Superior temporal gyrus (tissue), 1 donor: ENCODE results near the gene MYH13.

Experiments used
- DNase-seq: peaks from one replicate; pipeline ENCODE4 v3.0.0-alpha.2; 2016; ENCODE audit errors: extremely low spot score

The MYH13 gene

DNA sequence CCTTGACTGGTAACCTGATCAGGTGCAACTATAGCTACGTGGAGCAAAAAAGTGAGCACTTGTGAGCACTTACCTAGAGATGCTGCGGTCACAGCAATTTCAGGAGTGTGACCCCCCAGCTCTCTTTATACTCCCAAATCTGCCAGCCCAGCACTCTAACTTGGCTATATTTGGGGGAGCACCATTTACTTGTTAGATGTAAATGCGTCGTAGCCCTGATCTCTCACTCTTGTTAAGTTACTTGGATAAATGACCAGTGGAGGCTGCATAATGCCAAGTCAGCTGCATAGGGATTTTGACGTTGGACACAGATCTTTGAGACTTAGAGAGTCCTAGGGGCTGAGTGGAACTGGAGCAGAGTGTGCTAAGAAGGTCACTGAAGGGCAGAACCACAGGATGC is at the start of gene MYH13:
Gene MYH13, minus strand, starts transcription at position 101 of the 400 bp plus-strand sequence. CDS start 8,476 bp downstream, outside the sequence.
- DNase-seq = no peak

DNA sequence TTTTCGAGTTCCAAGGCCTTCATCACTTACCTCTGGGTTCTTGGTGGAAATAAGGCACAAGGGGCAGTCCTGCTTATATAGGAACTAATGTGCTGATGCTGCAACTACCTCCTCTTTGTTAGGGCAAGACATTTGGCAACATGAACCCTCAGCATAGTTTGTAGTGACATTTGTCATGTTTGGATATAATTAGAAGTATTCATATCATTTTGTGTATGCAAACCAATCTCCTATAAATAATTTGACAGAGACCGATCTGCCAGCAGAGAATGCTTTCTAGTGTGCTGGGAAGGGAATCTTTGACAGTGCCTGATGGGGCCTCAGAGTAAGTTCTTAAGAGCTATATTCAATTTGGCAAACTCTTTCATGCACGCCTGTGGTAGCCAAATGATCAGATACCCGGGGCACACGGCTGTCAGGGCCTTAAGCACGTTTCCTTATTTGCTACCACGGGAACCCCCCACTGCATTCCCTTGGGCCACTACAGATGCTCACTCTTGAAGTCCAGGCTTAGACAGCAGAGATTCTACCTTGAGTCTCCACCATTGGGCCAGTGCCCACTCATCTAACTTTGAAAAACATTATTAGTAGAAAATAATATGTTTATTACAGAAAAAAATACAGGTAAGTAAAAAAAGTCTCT is 49.2 kb upstream of the MYH13 start, which contains the start of gene MYH8:
Gene MYH8, minus strand, starts transcription at position 51 of the 643 bp plus-strand sequence. CDS start 1,723 bp downstream, outside the sequence.
- DNase-seq = no peak

DNA sequence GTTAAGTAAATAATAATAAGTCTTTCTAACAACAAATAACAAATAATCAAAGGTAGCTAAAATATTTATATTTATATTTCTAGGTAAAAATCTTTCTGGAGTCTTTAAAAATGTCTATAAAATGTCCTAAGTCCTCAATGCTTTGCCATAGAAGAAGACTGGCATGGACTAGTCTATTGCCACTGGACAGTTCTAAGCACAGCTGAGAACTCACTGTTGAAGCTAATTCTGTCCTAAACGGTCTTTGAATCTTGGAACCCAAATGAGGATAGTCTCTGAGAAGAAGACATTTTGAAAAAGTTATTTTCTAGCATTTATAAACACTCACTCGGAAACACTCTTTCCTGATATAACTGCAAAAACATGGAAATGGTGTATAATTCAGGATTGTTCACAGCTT is 48.4 kb upstream of the MYH13 start:
- no peak for DNase-seq

DNA sequence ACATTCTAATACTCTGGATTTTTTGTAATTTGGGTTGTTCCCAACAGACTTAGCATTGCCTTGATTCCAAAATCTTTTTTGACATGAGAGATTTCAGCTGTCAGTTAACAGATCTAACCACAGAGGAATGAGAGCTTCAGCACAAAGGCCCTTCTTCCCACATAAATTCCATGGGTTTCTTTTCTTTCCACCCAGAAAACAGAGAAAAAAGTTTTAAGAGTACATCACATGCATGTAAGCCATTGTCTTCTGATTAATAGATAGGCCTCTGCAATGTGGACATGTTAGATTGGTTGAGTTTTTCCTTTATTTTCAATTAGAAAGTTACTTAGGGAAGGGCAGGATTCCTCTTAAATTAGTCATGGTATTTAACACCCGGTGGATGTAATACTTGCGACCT is 48.0 kb upstream of the MYH13 start:
- no peak for DNase-seq

DNA sequence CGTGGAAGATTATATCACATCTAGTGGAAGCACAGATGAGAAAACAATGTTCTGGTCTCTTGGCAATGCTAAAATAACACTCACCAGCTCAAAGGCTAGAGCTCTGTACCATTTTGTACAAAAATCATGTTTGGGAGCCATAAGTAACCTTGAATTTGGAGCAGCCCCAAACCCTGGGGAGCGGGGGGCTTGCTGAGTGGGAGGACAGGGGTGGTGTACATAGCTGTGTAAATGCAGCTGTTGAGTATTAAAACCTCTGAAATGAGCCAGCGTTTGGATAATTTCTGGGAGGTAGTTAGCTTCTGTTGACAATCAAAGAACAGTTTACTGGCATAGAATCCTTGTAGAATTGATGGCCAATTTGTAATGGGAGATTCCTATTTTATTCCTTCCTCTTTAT is 44.6 kb upstream of the MYH13 start:
- no peak for DNase-seq

DNA sequence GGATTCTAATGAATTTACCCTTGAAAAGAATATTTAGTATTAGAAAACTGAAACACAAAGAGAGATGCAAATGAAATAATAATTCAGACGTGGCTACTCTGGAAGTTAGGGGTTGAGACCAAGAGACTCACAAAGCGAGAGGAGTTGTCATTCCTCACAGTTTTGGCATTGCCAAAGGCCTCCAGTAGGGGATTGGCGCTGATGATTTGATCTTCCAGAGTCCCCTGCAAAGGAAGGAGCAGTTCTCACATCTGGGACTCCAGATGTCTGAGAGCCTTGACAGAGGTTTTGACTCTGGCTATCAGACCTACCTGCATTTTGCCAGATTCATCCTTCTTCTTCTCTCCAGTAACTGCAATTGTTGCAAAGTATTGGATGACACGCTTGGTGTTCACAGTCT is 42.4 kb upstream of the MYH13 start:
- DNase-seq = no peak

DNA sequence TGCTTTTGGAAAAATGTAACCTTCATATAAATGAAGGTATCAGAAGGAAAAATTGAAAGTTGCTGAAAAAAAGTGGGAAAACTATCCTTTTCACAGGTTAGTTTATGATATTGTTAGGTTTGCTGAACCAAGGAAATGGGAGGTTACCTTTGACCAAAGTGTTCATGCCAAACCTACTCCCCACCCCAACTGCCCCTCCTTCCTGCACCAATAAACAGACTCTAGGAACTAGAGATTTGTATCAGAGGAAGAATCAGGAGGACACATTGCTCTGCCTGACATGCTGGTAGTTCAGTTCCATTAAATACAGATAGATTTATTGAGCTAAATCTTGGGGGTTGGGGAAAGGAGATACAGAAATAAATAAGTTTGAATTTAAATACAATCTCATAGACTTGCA is 30.8 kb upstream of the MYH13 start:
- DNase-seq = no peak

DNA sequence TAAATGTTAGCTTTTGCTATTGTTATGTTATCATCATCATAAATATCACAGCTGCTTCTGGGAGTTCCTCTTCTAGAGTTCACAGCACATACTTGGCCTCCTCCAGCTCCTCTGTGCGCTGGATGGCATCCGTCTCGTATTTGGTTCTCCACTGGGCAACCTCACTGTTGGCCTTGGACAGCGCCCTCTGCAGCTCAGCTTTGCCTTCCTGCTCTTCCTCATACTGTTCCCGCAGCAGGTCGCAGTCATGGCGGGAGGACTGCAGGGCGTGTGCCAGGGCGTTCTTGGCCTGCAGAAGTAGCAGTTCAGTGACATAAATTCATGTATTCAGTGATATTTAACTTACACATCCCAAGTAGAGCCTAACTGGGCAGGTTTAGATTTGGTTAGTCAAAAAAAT is 25.5 kb upstream of the MYH13 start:
- DNase-seq = no peak

DNA sequence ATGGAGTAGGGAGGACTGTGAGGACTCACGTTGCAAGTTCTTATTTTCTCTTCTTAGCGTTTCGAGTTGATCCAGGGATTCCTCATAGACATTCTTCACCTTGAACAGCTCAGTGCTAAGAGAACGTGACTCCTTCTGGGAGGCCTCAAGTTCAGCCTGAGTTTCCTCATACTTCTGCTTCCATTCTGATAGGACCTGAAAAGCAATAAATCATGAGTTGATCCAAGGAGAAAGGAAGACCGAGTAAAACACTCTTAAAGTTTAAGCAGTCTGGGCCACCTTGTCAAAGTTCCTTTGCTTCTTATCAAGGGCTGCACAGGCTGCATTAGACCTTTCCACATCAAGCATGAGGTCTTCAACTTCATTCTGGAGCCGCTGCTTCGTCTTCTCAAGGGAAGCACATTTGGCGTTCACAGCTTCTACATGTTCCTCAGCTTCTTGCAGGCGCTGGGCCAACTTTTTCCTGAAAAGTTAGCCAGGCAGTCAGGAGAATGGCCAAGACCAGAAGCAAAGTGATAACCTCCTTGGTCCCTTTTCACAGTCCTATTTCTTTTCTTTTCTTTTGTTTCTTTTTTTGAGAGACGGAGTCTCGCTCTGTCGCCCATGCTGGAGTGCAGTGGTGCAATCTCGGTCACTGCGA is 23.8 kb upstream of the MYH13 start:
- DNase-seq = no peak

DNA sequence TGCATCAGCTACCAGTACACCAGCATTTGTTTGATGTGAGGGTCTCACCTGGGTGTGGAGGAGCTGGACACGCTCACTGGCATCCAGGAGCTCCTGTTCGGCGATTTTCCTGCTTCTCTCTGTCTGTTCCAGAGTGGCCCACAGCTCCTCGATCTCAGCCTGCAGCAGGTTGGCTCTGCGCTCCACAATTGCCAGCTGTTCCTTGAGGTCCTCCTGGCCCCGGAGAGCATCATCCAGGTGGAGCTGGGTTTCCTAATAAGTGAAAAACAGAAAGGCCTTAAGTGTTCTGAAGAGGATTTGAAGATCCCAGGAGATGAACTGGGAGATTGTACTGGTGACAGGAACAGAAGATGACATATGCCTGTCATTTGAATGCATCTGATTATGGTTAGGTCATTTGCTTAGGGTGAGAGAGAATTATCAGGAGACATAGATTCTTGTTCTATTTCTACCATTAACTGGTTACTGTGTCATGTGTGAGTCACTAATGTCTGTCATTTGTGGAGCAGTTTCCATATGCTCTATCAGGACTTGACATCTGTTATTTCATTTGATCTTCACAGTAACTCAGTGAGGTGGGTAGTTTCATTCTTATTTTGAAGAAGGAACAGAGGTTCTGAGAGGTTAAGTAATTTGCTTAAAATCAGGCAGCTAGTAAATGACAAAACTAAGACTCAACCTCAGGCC is 21.5 kb upstream of the MYH13 start:
- no peak for DNase-seq

DNA sequence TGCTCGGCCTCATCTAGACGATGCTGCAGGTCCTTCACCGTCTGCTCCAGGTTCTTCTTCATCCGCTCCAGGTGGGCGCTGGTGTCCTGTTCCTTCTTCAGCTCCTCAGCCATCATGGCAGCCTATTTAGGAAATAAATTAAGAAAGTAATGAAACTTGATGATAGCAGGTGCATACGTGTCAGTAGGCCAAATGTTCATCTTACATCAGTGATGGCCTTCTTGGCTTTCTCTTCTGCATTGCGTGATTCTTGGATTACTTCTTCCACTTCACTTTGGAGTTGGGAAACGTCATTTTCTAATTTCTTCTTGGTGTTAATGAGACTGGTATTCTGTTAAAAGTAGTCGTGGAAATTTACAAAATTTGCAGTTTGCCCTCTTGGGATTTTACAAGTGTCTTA is 20.1 kb upstream of the MYH13 start:
- no peak for DNase-seq

DNA sequence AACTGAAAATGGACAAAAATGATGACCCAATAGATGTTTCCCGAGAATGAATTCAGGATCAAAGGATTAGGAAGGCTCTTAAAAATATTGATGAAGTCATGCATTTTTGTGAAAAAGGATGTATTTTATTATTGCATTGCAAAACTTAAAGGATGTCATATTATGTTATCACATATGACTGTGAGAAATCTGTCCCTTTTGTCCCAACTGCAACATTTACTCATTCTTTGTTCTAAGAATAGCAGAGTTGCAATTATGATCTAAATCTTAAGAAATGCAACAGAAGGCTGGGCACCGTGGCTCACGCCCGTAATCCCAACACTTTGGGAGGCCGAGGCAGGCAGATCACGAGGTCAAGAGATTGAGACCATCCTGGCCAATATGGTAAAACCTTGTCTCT is 13.1 kb upstream of the MYH13 start:
- DNase-seq = peak; percentile 15

DNA sequence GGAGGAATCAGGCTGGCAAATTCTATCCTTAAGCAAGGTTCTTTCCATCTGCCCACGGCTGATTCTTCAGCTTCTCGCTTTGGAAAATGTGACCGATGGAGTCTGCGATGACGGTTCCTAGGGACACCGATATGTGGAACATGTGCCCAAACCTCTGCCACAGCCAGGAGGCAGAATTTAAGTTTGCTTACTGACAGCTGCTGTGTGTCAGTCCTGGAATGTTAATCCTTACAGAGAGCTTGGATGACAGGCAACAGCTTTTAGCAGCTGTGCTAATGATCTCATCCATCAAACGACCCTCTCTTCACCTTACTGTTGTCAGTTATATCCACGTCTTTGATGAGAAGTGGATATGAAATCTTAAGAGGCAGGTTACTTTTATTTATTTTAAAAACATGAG is 11.4 kb upstream of the MYH13 start:
- DNase-seq = no peak

DNA sequence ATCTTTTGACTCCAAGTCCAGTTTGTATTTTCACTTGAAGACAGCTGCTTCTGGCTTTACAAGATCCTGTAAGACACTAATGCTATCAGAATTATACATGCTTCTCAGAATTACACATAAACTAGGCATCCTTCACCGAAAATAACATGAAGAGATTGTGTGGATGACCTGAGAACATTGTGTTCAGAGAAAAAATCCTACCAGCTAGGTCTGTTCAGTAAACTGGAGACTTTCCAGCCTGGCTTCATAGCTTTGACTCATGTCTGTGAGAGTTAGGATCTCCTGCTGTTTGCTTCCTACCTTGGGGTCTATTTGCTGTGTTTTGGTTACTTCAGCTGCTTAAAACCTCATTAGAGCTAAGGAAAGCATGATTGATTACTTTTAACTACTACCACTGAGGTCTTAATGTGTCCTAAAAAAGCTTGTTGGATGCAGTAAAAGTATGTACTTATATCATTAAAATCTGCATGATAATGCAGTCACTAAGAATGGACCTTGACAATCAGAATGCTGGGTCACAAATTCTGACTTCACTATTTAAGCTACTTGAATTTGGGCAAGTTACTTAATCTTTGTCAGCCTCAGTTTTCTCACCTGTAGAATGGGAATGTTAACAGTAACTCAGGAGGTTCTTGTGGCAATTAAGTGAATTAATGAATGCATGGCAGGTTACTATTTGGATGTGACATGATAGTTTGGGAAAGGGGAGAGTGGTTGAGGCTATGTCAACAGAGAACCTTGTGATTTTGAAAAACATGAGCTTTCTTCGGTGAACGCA is 8.0 kb upstream of the MYH13 start:
- DNase-seq = peak; percentile 55

DNA sequence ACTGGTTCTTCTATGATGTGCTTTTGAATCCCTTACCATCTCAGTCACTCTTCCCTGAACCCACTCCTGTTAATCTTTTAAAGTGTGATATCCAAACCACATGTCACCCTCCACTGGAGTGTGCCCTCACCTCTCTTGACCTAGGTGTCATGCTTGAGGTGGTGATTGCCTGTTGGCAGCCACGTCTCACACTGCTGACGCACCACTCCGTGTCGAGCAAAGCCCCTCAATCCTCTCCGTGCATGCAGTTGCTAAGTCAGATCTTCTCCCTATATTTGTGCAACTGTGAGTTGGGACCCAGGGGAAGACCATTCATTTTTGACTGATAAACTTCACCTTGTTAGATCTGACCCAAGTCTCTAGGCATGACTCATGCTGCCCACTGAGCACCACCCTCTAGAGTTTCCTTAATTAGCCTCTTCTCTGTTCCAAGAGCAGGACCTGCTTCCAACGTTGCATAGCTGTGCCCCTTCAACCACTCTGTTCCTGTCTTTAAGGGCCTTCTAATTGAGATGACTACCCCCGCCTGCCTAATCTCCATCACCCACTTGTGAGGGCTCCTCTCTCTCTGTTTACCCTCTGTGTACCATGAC is 2.7 kb downstream of the MYH13 start:
- DNase-seq = no peak

DNA sequence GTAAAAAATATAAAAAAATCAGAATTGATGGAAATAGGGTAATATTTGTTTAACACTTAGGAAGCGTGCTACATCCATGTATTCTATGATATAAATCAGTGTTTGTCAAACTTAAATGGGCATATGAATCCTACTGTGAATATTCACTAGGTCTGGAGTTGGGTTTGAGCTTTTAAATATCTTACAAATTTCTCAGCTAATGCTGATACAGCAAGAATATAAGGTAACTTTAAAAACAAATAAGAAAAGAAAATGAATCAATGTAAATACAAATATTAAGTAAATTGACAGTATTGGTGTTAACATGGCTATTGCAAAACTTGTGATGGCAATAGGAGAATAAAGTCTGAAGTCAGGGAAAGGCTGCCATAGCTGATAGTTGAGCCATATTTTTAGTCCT is 3.6 kb downstream of the MYH13 start:
- DNase-seq = no peak

DNA sequence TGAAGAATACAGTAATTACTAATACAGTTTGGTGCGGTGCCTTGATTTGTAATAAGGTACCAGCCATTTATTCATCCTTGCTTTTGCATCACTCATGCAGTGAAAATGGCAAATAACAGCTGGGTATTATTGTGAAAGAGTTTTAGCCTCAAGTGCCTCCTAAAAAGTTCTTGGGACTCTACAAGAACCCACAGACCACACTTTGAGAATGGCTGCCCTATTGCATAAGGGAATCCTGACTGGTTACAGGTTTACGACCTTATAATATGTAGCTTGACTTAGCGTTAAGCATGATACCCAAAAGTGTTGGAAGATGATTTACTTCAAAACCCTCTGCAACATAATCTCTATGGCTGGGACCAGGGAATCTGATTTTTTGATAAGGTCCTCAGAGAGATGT is 4.2 kb downstream of the MYH13 start:
- no peak for DNase-seq

DNA sequence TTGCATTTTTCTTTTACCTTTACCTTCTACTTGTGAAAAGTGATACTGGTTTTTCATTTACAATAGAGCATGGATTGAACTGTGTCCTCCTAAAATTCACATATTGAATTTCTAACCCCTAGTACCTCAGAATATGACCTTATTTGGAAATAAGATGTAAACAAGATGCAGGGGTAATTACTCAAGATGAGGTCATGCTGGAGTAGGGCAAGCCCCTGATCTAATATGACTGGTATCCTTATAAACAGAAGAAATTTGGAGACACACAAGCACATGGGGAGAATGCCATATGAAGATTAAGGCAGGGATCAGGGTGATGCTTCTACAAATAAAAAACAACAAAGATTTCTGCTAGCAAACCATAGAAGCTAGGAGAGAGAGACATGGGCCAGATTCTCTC is 12.2 kb downstream of the MYH13 start:
- DNase-seq = no peak

DNA sequence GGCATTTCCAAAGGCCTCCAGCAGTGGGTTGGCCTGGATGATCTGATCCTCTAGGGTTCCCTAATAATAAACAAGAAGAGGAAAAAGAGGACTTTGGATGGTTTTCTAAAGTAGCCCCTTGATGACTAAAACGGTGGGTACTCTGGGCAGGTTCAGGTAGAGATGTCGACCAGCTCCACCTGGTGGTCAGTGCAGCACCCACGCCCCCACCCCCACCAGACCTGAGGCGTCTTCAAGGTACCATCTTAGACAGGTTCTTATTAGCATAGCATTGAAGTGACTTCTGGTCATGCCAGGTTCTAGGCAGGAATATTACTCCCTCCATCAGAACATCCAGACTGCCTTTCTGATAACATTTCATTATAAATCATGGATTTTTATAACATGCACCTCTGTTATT is 15.0 kb downstream of the MYH13 start:
- no peak for DNase-seq

DNA sequence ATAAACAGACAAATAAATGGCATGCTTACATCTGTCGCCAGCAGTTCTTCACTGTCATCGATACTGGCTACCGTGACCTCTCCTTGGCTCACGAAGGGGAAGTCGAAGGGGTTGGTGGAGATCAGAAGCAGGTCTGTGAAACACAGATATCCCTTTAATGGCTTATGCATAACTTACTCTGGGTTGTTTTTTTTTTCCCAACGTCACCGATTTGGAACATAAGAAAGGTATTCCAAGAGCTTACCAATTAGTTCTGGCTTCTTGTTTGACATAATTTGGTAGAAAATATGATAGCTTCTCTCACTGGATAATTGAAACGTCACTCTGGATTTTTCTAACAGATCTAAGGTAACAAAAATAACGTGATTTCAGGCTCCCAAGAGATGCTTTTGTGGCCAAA is 18.2 kb downstream of the MYH13 start:
- no peak for DNase-seq

DNA sequence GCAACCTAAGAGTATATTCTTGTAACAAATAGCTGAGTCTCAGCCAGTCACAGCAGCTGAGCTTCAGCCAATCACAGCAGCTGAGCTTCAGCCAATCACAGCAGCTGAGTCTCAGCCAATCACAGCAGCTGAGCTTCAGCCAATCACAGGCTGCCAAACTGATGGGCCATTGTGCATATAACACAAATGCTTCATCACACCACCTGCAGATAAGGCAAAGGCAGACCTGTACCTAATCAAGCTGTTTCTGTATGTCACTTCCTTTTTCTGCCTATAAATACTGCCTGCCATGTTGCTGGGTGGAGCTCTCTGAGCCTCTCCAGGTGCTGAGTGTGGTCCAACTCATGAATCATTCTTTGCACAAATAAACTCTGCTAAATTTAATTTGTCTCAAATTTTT is 19.9 kb downstream of the MYH13 start:
- no peak for DNase-seq

DNA sequence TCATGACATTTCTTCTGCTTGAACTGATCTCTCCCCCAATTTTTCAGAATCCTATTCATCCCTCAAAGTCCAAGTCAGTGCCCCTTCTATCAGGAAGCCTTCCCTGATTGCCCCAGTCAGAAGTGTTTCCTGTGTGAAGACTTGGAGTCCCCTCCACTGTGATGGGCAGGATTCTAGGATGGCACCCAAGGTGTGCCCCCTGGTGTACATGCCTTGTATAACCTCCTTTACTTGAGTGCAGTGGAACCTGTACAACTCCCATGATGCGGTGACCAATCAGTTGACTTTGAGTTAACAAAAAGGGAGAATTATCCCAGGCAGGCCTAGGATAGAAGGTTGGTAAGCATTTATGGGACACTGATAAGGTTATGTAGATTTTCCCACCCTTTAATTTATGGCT is 23.4 kb downstream of the MYH13 start:
- DNase-seq = no peak
